ENCODE data around the gene CREB5.

CREB5 gene

DNA sequence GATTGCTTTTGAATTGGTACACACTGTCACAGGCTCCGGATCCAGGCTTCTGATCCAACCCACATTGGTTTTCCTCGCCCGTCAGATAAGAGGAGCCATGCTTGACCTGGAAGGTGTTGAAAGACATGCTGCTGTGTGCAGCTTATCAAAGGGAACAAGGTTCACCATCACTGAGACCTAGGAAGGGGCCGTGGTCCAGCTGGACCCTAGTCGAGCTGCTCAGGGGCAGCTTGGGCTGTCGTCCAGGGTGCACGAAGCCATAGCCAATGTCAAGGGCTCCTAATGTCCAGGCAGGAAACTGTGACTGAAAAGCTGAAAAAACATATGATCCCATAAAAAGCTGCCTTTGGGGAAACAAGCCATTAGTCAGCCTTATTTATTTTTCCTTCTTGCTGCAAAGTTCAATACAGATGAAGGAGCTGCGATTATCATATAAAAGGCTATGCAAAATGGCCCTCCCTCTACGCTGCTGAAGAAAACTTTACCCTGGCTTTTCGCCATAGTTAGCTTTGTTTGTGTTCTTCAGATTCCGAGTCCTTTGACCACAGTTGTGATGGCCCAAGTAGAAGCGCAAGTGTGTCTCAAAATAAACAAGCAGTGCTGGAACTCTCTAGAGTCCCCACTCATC lies 118.0 kb downstream of the CREB5 start:
- no peak for TF ChIP-seq CTCF (IDR thresholded peaks at IDR 0.05; ENCODE audit: low read depth, low read length)
- Histone ChIP-seq H3K27ac (no peak overlapping the region), H3K27me3 (ENCODE audit: insufficient read depth, low read depth, severe bottlenecking) (peaks cover 66% of the 10 kb centered on the region), H3K4me3 (ENCODE audit: low read depth, low read length) (no peak overlapping the region), H3K9me3 (ENCODE audit: severe bottlenecking) (no peaks in the 10 kb centered on the region), H3K36me3 (no peaks in the 10 kb centered on the region)
- no peak for DNase-seq

DNA sequence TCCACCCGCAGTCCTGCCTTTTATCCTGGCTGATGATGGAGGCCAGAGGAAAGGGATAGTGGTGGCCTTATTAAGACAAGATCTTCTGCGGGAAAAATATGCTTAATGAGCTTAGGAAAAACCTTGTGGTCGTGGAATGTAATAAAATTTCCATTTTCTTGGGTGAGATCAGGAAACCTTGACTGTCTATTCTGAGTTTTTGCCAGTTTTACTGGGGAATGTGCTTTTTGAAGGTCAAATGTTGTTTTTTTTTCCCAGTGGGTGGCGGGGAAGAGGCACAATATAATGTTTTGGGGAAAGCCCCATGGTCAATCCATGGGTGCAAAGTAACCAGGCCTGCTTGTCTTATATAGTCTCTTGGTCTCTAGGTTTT lies 118.5 kb downstream of the CREB5 start:
- H3K4me3 ChIP-seq (ENCODE audit: low read depth, low read length), result no peak overlapping the region
- no peak for TF ChIP-seq CTCF (IDR thresholded peaks at IDR 0.05; ENCODE audit: low read depth, low read length)
- no peak for DNase-seq
- no peak overlapping the region for H3K27ac ChIP-seq
- H3K36me3 ChIP-seq, result no peaks in the 10 kb centered on the region
- H3K9me3 ChIP-seq (ENCODE audit: severe bottlenecking), result no peaks in the 10 kb centered on the region
- H3K27me3 ChIP-seq (ENCODE audit: insufficient read depth, low read depth, severe bottlenecking), result peaks cover 66% of the 10 kb centered on the region

DNA sequence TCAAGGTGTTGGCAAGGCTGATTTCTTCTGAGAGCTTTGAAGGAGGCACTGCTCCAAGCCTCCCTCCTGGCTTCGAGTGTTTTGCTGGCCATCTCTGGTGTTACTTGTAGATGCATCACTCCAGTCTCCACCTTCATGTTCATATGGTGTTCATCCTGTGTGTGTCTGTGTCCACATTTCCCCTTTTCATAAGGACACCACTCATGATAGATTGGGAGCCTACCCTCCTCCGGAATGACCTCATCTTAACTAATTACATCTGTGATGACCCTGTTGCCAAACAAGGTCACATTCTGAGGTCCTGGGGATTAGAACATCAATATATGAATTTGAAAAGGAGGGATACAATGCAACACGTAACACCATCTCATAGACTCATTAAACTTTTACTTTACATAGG lies 119.0 kb downstream of the CREB5 start:
- Histone ChIP-seq H3K9me3 (ENCODE audit: severe bottlenecking) (no peaks in the 10 kb centered on the region), H3K27ac (no peak overlapping the region), H3K36me3 (no peaks in the 10 kb centered on the region), H3K4me3 (ENCODE audit: low read depth, low read length) (no peak overlapping the region), H3K27me3 (ENCODE audit: insufficient read depth, low read depth, severe bottlenecking) (peaks cover 68% of the 10 kb centered on the region)
- no peak for DNase-seq
- no peak for TF ChIP-seq CTCF (IDR thresholded peaks at IDR 0.05; ENCODE audit: low read depth, low read length)

DNA sequence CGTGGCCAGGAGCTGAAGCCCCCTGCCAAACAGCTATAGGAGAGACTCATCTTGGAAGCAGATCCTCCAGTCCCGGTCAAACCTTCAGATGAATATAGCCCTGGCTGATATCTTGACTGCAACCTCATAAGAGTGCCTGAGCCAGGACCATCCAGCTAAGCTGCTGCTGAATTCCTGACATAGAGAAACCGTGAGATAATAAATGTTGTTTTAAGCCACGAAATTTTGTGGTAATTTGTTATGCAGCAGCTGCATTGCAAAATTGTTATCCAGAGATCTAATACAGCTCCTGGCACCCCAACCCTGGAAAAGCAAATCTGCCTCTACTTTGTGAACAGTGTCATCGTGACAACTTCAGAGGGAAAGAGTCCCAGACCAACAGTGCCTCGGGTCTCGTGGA lies 119.9 kb downstream of the CREB5 start:
- no peak overlapping the region for H3K4me3 ChIP-seq (ENCODE audit: low read depth, low read length)
- DNase-seq, result no peak
- H3K27ac ChIP-seq, result no peak overlapping the region
- H3K27me3 ChIP-seq (ENCODE audit: insufficient read depth, low read depth, severe bottlenecking), result peaks cover 69% of the 10 kb centered on the region
- TF ChIP-seq CTCF (IDR thresholded peaks at IDR 0.05; ENCODE audit: low read depth, low read length), result no peak
- H3K9me3 ChIP-seq (ENCODE audit: severe bottlenecking), result no peaks in the 10 kb centered on the region
- no peaks in the 10 kb centered on the region for H3K36me3 ChIP-seq

GRCh38 chr7:28533267-28533666 lies 120.9 kb downstream of the CREB5 start:
- no peak overlapping the region for H3K27ac ChIP-seq
- H3K9me3 ChIP-seq (ENCODE audit: severe bottlenecking), result no peaks in the 10 kb centered on the region
- no peak overlapping the region for H3K4me3 ChIP-seq (ENCODE audit: low read depth, low read length)
- H3K27me3 ChIP-seq (ENCODE audit: insufficient read depth, low read depth, severe bottlenecking), result peaks cover 68% of the 10 kb centered on the region
- no peak for TF ChIP-seq CTCF (IDR thresholded peaks at IDR 0.05; ENCODE audit: low read depth, low read length)
- no peaks in the 10 kb centered on the region for H3K36me3 ChIP-seq
- DNase-seq, result no peak
